HepG2 (cell line): Measurements from ENCODE around the gene PRKCD.

Source experiments
- JUN ChIP-seq: sonication (generic); formaldehyde crosslinking; IDR thresholded peaks from 2 replicates; pipeline ENCODE4 v1.4.0; 2020; ENCODE audit warnings: mild to moderate bottlenecking, missing genetic modification reagents
- TF ChIP-seq, protein P1 (sequence below): IDR thresholded peaks from 2 replicates; pipeline ENCODE4 v1.6.1; 2012; ENCODE audit warnings: inconsistent platforms
- TF ChIP-seq, protein P2 (sequence below): sonication (generic); formaldehyde crosslinking; IDR thresholded peaks from 2 replicates; pipeline ENCODE4 v1.4.0; 2020; ENCODE audit warnings: low read depth, mild to moderate bottlenecking, missing genetic modification reagents

DNA sequence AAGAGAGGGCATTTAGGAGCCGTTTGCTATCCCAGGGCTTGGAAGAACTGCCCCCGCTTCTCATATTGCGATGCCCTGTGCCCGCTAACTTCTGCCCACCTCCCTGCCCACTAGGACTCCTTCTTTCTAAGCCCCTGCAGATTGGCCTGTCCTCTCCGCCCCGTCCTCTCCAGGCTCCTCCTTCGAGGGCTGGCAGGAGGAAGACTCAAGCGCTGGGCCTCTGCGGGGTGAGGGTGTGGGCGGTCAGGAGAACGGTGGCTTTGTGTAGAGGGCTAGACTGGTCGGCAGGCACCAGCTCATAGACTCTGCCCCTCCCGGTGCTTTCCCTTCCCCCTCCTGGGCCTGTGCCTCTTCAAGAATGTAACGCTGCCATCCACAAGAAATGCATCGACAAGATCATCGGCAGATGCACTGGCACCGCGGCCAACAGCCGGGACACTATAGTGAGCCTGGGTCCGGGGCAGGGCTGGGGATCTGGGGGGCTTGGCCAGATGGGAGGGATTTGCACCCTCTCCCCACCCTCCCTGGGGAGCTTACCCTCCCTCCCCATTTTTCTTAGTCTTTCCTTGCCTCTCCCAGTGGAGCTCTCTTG lies 21.9 kb downstream of the PRKCD start:
- no peak for TF ChIP-seq JUN (CRISPR knock-in tag)
- TF ChIP-seq, protein P1, sequence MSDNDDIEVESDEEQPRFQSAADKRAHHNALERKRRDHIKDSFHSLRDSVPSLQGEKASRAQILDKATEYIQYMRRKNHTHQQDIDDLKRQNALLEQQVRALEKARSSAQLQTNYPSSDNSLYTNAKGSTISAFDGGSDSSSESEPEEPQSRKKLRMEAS: no peak
- TF ChIP-seq, protein P2, sequence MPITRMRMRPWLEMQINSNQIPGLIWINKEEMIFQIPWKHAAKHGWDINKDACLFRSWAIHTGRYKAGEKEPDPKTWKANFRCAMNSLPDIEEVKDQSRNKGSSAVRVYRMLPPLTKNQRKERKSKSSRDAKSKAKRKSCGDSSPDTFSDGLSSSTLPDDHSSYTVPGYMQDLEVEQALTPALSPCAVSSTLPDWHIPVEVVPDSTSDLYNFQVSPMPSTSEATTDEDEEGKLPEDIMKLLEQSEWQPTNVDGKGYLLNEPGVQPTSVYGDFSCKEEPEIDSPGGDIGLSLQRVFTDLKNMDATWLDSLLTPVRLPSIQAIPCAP (CRISPR knock-in tag): no peak
